ENCODE data around the gene OBSCN. TPM values are rescaled to one million over a fixed set of nuclear protein-coding genes. Genes with fewer than 3 reads are reported as not detected.

Gene OBSCN
- total RNA-seq, 1 donor from 2014 or later: 15.2 TPM

DNA sequence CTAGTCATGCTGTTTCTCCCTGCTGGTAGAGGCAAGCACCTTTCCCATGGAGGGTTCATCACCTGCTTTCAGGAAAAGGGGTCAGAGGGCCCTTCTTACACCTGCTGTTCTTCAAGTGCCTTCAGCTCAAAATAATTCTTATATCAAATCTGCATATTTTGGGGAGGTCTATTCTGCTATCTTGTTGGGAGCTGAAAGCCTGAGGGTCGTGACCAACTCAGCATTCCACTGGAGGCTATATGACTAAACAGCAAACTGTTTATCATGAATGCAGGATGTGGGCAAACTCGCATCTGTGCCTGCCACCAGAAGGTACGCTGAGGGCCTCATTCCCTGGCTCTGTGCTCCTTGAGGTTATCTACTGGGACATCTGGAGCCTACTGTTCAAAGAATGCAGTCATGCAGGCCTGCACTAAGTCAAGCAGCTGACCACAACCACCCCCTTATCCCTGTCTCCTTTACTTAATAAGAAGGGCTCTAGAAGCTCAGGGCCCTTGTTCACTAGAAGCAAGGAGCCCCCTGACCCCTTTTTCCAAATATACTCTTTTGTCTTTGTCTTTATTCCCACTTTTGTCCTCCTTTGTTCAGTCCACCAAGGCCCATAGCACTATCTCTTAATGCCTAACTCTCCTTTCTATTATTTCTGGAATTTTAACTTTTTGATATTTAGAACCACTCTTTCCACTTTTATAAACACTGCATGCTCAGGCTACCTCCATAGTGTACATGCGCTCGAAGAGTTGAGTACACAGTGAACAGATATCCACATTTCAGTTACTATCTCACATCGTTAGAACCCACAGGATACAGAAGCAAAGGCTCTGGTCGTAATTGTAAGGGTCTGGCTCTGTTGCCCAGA, 213.4 kb downstream of the OBSCN start:
- no peaks in the 10 kb centered on the region for H3K27me3 Mint-ChIP-seq (ENCODE audit: unreplicated experiment)
- H3K36me3 Mint-ChIP-seq (ENCODE audit: unreplicated experiment): no peaks in the 10 kb centered on the region
- no peaks in the 10 kb centered on the region for H3K9me3 Mint-ChIP-seq (ENCODE audit: unreplicated experiment)
- TF ChIP-seq, protein P1, sequence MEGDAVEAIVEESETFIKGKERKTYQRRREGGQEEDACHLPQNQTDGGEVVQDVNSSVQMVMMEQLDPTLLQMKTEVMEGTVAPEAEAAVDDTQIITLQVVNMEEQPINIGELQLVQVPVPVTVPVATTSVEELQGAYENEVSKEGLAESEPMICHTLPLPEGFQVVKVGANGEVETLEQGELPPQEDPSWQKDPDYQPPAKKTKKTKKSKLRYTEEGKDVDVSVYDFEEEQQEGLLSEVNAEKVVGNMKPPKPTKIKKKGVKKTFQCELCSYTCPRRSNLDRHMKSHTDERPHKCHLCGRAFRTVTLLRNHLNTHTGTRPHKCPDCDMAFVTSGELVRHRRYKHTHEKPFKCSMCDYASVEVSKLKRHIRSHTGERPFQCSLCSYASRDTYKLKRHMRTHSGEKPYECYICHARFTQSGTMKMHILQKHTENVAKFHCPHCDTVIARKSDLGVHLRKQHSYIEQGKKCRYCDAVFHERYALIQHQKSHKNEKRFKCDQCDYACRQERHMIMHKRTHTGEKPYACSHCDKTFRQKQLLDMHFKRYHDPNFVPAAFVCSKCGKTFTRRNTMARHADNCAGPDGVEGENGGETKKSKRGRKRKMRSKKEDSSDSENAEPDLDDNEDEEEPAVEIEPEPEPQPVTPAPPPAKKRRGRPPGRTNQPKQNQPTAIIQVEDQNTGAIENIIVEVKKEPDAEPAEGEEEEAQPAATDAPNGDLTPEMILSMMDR (IDR thresholded peaks at IDR 0.05): no peak
- H3K27ac Mint-ChIP-seq (ENCODE audit: unreplicated experiment): no peak overlapping the region
- H3K4me1 Mint-ChIP-seq (ENCODE audit: unreplicated experiment): peaks cover 2% of the 10 kb centered on the region
- no peak for DNase-seq (ENCODE audit: extremely low spot score, unreplicated experiment)
- no peak overlapping the region for H3K4me3 Mint-ChIP-seq (ENCODE audit: unreplicated experiment)

DNA sequence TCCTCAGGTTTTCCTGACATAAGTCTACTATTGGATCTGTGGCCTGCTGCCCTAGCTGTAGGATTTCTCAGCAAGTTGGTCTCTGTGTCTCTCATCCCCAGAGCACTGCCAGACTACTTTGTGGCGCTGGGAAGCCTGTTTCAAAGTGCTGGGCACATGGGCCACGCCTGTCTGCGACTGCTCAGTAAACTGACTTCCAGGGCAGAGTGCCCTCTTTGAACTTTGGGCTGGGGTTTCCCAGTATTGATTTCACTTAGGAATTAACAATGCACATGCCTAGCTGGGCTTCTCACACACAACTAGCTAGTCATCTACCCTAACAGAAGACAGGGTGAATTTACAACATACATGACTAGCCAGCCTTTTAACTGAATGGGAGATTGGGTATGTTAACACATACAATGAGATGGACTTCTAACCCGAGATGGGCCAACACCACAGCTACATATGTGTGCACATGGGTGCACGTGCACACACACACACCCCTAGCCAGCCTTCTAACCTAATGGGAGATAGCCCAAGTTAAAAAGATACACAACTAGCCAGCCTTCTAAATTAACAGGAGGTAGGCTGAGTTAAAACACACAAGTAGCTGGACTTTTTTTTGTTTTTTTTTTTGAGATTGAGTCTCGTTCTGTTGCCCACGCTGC, 215.7 kb downstream of the OBSCN start:
- Mint-ChIP-seq H3K4me3 (ENCODE audit: unreplicated experiment) (no peak overlapping the region), H3K4me1 (ENCODE audit: unreplicated experiment) (no peaks in the 10 kb centered on the region), H3K27ac (ENCODE audit: unreplicated experiment) (no peak overlapping the region), H3K9me3 (ENCODE audit: unreplicated experiment) (no peaks in the 10 kb centered on the region), H3K27me3 (ENCODE audit: unreplicated experiment) (peaks cover 2% of the 10 kb centered on the region), H3K36me3 (ENCODE audit: unreplicated experiment) (no peaks in the 10 kb centered on the region)
- TF ChIP-seq, protein P1 (IDR thresholded peaks at IDR 0.05): no peak
- DNase-seq (ENCODE audit: extremely low spot score, unreplicated experiment): no peak

DNA sequence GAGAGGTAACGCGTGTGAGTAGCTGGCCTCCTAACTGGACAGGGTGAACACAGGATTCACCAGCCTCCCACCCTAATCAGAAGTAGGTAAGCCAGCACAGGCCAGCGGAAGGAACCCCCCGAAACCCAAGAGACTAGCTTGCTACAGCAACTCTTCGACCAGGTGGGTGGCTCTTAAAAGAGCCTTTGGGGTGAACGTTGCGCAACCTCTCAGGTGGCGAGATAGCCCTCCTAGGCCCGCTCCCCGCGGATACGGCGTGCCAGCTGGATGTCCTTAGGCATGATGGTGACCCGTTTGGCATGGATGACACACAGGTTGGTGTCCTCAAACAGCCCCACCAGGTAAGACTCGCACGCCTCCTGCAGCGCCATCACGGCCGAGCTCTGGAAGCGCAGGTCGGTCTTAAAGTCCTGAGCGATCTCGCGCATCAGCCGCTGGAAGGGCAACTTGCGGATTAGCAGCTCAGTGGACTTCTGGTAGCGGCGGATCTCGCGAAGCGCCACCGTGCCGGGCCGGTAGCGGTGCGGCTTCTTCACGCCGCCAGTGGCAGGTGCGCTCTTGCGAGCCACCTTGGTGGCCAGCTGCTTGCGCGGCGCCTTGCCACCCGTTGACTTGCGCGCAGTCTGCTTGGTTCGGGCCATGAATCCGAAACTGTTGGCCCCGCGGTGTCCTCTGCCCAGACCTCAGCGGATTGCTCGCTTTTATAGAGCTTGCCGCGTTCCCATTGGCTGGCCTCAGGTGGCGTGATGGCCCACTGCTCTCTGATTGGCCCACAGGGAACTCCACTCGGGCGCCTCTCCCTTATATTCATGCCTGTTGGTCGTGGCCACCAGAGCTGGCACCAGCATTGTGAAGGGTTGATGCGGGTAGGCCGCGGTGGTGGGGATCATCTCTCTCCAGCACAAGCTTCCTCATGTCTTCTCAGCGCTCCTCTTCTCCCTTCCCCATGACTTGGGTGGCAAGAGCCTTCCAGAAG, 217.1 kb downstream of the OBSCN start:
- Mint-ChIP-seq H3K4me1 (ENCODE audit: unreplicated experiment) (no peaks in the 10 kb centered on the region), H3K27ac (ENCODE audit: unreplicated experiment) (no peak overlapping the region), H3K27me3 (ENCODE audit: unreplicated experiment) (peaks cover 2% of the 10 kb centered on the region), H3K9me3 (ENCODE audit: unreplicated experiment) (no peaks in the 10 kb centered on the region), H3K4me3 (ENCODE audit: unreplicated experiment) (no peak overlapping the region), H3K36me3 (ENCODE audit: unreplicated experiment) (no peaks in the 10 kb centered on the region)
- TF ChIP-seq, protein P1 (IDR thresholded peaks at IDR 0.05): no peak
- DNase-seq (ENCODE audit: extremely low spot score, unreplicated experiment): no peak

DNA sequence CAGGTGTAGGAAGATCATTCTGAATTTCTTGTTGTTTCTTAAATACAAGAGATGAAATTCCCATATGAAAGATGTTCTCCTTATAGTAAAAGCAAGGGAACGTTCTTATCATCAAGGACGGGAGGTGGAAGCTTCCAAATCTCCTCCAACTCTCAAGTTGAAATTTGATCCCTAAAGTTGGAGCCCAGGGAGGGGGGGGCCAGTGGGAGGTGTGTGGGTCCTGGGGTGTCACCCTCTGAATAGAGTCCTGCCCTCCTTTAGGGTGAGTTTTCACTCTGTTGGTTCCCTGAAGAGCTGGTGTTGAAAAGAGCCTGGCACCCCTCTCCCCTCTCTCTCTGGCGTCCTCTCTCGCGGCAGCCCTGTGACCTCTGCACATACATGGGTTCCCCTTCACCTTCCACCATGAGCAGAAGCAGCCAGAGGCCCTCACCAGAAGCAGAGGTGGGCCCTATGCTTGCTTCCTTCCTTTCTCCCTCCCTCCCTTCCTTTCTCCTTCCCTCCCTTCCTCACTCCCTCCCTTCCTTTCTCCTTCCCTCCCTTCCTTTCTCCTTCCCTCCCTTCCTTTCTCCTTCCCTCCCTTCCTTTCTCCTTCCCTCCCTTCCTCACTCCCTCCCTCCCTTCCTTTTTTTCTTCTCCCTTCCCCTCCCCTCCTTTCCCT, 218.8 kb downstream of the OBSCN start:
- no peak overlapping the region for H3K27ac Mint-ChIP-seq (ENCODE audit: unreplicated experiment)
- DNase-seq (ENCODE audit: extremely low spot score, unreplicated experiment): no peak
- H3K27me3 Mint-ChIP-seq (ENCODE audit: unreplicated experiment): peaks cover 7% of the 10 kb centered on the region

More for the DNA sequence above, 218.8 kb downstream of the OBSCN start:
- Mint-ChIP-seq H3K4me3 (ENCODE audit: unreplicated experiment) (no peak overlapping the region), H3K36me3 (ENCODE audit: unreplicated experiment) (no peaks in the 10 kb centered on the region), H3K9me3 (ENCODE audit: unreplicated experiment) (no peaks in the 10 kb centered on the region), H3K4me1 (ENCODE audit: unreplicated experiment) (no peaks in the 10 kb centered on the region)
- TF ChIP-seq, protein P1 (IDR thresholded peaks at IDR 0.05): no peak
